Fibroblast of villous mesenchyme (primary cell): ENCODE measurements around the gene WNT8B. TPM values are rescaled to one million over a fixed set of nuclear protein-coding genes. Genes with fewer than 3 reads are reported as not detected.

ENCODE experiments used
- DNase-seq: peaks from one replicate; pipeline ENCODE4 v3.0.0-alpha.2; 2010; ENCODE audit warnings: low read depth
- H3K4me3 ChIP-seq: 2 replicates; pipeline ENCODE4 v1.5.1; 2011; ENCODE audit warnings: low read depth, mild to moderate bottlenecking, low read length
- total RNA-seq: library from RNA; depleted of rRNA; stranded (reverse); fragments of >200 nt; gene quantifications from 2 replicates; pipeline ENCODE4 v1.2.3, GENCODE V29; 2012
- TF ChIP-seq, protein P1 (sequence below): IDR thresholded peaks from 2 replicates; pipeline ENCODE4 v1.5.1; 2012; ENCODE audit warnings: low read depth, mild to moderate bottlenecking, low read length; ENCODE audit not compliant: insufficient read depth

The WNT8B gene
- total RNA-seq, 1 donor, result not detected

- no peak for DNase-seq
- TF ChIP-seq, protein P1, sequence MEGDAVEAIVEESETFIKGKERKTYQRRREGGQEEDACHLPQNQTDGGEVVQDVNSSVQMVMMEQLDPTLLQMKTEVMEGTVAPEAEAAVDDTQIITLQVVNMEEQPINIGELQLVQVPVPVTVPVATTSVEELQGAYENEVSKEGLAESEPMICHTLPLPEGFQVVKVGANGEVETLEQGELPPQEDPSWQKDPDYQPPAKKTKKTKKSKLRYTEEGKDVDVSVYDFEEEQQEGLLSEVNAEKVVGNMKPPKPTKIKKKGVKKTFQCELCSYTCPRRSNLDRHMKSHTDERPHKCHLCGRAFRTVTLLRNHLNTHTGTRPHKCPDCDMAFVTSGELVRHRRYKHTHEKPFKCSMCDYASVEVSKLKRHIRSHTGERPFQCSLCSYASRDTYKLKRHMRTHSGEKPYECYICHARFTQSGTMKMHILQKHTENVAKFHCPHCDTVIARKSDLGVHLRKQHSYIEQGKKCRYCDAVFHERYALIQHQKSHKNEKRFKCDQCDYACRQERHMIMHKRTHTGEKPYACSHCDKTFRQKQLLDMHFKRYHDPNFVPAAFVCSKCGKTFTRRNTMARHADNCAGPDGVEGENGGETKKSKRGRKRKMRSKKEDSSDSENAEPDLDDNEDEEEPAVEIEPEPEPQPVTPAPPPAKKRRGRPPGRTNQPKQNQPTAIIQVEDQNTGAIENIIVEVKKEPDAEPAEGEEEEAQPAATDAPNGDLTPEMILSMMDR, result no peak
These were observed 26.6 kb downstream of the WNT8B start for GRCh38 chr10:100489396-100489795.

DNA sequence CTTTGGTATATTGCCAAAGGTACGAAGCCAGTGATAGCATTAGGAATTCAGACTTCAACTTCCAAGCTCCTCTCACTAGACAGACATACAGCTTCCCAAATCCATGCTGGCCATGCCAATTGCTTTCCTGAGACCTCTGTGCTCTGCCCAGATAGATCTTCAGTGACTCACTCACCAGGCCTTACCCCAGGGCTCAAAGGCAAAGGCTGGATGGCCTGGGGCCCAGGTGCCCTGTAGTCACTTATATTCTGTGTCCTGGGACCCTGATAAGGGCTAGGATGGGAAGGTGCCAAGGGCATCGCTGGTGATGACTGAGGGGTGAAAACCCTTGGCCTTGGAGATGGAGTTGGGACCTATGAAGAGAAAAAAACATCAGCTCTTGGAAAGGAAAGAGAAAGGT is 27.7 kb downstream of the WNT8B start:
- H3K4me3 ChIP-seq, result no peak overlapping the region
- TF ChIP-seq, protein P1, result no peak
- DNase-seq, result no peak

More at GRCh38 chr10:100489396-100489795, 26.6 kb downstream of the WNT8B start:
- no peak overlapping the region for H3K4me3 ChIP-seq

DNA sequence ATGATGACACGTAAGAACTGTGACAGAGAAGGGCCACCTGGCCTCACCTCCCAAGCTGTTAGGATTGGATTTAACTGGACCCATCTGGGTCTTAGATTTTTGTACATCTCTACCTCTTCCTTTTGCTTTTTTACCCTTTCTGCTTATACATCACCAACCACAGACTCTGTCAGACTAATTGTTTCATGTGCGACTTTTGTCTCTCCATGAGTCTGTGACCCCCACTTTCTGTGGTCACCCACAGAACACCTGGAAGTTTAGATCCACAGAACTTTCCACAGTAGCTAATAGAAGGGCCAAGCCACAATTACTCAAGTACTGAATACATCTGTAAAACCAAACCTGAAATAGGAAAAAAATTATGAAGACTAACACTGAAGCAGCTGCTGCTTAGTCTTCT is 33.8 kb downstream of the WNT8B start:
- DNase-seq, result no peak
- no peak overlapping the region for H3K4me3 ChIP-seq
- TF ChIP-seq, protein P1, result no peak

DNA sequence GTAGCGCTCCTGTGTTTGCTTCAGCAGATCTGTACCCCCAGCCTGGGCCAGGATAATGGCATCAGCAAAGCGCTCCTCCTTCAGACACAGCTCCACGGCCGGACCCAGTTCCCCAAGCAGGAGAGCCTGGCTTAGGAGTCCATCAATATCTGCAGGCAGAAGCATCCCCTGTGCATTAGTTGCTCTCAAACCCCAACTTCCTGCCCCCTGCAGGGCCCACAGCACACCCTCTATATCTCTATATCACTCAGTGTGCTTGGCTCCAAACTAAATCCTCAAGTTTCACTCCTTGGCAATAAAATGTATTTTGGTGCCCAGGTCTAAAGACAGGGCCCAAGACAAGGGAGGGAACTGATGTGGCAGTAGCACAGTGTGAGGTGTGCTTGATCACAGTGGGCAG is 35.2 kb downstream of the WNT8B start:
- no peak overlapping the region for H3K4me3 ChIP-seq
- TF ChIP-seq, protein P1, result no peak
- DNase-seq, result no peak

DNA sequence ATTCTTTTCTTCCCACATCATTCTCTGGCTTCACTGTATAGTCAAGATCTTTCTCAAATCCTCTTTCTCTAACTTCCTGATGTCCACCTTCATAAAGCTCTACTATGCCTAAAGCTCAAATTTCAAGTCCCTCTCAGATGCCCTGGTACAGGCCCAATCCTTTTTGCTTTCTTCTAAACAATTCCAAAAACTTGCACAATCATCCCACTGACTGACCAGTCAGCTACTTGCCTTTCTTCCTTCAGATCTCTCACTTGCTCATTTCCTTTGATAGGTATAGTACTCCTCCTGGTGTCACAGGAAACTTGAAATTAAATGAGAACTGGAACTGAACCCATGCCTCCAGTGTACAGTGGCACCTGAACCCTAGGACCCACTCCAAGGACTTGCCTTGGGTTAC is 38.6 kb downstream of the WNT8B start:
- no peak for DNase-seq
- TF ChIP-seq, protein P1, result no peak
- H3K4me3 ChIP-seq, result no peak overlapping the region

DNA sequence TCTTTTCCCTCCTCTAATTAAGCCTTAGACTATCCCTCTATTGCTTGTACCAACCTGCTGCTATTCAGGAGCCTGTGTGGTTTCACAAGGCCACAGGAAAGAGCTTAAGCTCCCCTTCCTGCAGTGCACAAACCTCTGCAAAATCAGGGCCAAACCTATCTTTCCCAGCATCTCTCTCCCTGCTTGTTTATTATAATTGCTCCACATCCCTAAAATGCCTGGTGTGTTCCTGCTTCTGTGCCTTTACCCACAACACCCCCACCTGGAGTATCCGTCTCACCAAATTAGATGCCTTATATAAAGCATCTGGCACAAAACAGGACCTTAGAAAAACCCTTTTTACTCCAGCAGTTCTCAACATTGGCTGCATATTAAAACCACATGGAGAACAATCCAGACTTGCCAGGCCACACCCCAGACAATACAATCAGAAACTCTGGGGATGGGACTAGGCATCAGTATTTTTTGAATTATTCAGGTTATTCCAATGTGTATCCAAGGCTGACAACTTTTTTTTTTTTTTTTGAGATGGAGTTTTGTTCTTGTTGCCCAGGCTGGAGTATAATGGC is 40.2 kb downstream of the WNT8B start:
- TF ChIP-seq, protein P1, result no peak
- no peak for DNase-seq
- no peak overlapping the region for H3K4me3 ChIP-seq

DNA sequence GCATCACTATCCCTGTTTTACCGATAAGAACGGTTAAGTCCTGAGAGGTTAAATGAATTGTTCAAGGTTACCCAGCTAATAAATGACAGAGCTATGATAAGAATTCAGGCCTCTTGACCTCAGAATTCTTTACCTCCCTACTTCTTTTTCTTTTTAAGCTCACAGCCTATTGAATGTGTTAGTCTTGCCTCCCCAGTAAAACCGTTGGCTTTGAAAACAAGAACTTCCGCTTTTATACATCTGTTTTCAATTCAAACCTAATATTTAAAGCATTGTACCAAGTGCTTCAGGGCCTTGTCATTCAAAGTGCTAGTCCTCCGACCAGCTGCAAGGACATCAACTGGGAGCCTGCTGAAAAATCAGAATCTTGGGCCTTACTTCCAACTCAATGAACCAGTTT is 41.3 kb downstream of the WNT8B start:
- no peak overlapping the region for H3K4me3 ChIP-seq
- TF ChIP-seq, protein P1, result no peak
- DNase-seq, result no peak
